Measurements from ENCODE around the gene PIK3CD.

- TF ChIP-seq CTCF (conservative IDR thresholded peaks at IDR 0.05; ENCODE audit: low read depth, low read length) (no peak), EZH2 (IDR thresholded peaks at IDR 0.05; ENCODE audit: low read length, unreplicated experiment) (no peak), EZH2phosphoT487 (IDR thresholded peaks at IDR 0.05; ENCODE audit: borderline replicate concordance, low read length) (no peak)
Observed at GRCh38 chr1:9689971-9690381, 38.4 kb downstream of the PIK3CD start.
